ENCODE measurements around the gene UGT1A1. TPM values are rescaled to one million over a fixed set of nuclear protein-coding genes. Genes with fewer than 3 reads are reported as not detected.

UGT1A1 gene
- total RNA-seq, 4 donors from 2014 or later, result 0.94 TPM; not detected in 3

DNA sequence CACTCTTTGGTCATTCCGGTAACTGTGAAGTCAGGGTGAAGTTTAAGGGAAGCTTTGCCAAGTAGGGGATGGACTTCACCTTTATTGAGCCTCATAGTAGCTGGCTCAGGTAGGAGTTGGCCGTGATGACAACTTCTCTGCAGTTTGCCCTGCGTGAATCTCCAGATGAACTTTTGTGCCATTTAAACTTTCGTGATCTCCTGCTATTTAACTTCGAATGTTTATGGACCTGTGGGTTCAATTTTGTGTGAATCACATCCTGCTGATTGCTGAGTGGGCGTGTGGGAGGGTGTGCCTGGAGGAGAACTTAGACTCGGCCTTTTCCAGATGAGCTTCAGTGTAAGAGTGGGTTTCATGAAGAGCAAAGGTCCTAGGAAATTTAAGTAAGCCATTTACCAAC, 4.2 kb downstream of the UGT1A1 start:
- ATAC-seq, result no peak
- Histone ChIP-seq H3K27ac (no peak overlapping the region), H3K27me3 (peaks cover 22% of the 10 kb centered on the region), H3K4me1 (no peaks in the 10 kb centered on the region), H3K36me3 (no peaks in the 10 kb centered on the region), H3K9me3 (no peaks in the 10 kb centered on the region), H3K4me3 (no peak overlapping the region)
- WGBS, 2 donors (ENCODE audit: low coverage in 1 of 2), result 68 to 70% methylated on average over 2 to 7 of the region's 7 CpGs
- no peak for TF ChIP-seq EP300 (IDR thresholded peaks at IDR 0.05)
- TF ChIP-seq, protein P1, sequence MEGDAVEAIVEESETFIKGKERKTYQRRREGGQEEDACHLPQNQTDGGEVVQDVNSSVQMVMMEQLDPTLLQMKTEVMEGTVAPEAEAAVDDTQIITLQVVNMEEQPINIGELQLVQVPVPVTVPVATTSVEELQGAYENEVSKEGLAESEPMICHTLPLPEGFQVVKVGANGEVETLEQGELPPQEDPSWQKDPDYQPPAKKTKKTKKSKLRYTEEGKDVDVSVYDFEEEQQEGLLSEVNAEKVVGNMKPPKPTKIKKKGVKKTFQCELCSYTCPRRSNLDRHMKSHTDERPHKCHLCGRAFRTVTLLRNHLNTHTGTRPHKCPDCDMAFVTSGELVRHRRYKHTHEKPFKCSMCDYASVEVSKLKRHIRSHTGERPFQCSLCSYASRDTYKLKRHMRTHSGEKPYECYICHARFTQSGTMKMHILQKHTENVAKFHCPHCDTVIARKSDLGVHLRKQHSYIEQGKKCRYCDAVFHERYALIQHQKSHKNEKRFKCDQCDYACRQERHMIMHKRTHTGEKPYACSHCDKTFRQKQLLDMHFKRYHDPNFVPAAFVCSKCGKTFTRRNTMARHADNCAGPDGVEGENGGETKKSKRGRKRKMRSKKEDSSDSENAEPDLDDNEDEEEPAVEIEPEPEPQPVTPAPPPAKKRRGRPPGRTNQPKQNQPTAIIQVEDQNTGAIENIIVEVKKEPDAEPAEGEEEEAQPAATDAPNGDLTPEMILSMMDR (IDR thresholded peaks at IDR 0.05), result no peak

DNA sequence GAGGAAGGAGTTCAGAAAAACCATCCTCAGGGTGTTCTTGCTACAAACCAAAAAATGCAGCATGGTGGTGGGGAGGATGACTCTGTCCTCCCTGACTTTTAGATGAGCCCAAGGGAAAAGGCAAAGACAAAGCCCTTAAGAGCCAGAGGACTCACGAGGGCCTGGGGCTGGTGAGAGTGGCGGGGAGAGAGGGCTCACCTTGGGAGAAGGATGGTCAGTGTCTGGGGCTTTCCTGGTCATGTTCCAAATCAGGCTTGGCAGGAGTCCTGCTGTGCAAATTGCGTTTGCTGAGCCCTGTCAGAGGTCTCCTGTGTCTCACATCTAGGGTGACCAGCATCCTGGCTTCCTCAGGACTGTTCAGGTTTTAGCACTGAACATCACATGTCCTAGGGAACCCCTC, 4.7 kb downstream of the UGT1A1 start:
- no peak for ATAC-seq
- WGBS, 2 donors (ENCODE audit: low coverage in 1 of 2), result 75% methylated on average over 2 of the region's 3 CpGs; no CpG with 5 or more reads in 1 of the 2 donors
- H3K36me3 ChIP-seq, result no peaks in the 10 kb centered on the region
- H3K4me3 ChIP-seq, result no peak overlapping the region
- TF ChIP-seq POLR2A (IDR thresholded peaks at IDR 0.05) (no peak), EP300 (IDR thresholded peaks at IDR 0.05) (no peak), POLR2AphosphoS5 (IDR thresholded peaks at IDR 0.05) (no peak)
- H3K4me1 ChIP-seq, result no peaks in the 10 kb centered on the region
- H3K27ac ChIP-seq, result no peak overlapping the region
- H3K9me3 ChIP-seq, result no peaks in the 10 kb centered on the region
- peaks cover 22% of the 10 kb centered on the region for H3K27me3 ChIP-seq

DNA sequence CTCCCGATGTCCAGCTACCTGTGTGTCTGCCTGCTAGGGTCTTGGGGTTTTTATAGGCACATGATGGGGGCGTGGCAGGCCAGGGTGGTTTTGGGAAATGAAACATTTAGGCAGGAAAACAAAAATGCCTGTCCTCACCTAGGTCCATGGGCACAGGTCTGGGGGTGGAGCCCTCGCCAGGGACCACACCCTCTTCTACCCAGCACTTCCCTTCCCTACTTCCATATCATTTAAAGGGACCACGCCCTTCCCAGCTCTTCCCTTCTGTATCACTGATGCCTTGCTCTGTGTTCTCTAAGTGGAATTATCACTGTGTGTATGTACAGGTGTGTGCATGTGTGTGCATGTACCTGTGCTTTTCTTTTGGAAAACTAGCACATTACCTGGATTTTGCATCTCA, 6.3 kb downstream of the UGT1A1 start:
- Histone ChIP-seq H3K4me1 (no peaks in the 10 kb centered on the region), H3K27me3 (peaks cover 22% of the 10 kb centered on the region), H3K4me3 (no peak overlapping the region), H3K27ac (no peak overlapping the region), H3K9me3 (no peaks in the 10 kb centered on the region), H3K36me3 (no peaks in the 10 kb centered on the region)
- 35% methylated on average over 2 of the region's 4 CpGs; no CpG with 5 or more reads in 1 of the 2 donors for WGBS, 2 donors (ENCODE audit: low coverage in 1 of 2)
- no peak for ATAC-seq
- TF ChIP-seq EP300 (IDR thresholded peaks at IDR 0.05) (no peak), POLR2AphosphoS5 (IDR thresholded peaks at IDR 0.05) (no peak)

DNA sequence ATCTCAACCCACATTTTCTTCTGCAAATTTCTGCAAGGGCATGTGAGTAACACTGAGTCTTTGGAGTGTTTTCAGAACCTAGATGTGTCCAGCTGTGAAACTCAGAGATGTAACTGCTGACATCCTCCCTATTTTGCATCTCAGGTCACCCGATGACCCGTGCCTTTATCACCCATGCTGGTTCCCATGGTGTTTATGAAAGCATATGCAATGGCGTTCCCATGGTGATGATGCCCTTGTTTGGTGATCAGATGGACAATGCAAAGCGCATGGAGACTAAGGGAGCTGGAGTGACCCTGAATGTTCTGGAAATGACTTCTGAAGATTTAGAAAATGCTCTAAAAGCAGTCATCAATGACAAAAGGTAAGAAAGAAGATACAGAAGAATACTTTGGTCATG, 8.0 kb downstream of the UGT1A1 start:
- H3K4me1 ChIP-seq, result no peaks in the 10 kb centered on the region
- peaks cover 22% of the 10 kb centered on the region for H3K27me3 ChIP-seq
- H3K9me3 ChIP-seq, result no peaks in the 10 kb centered on the region
- TF ChIP-seq EP300 (IDR thresholded peaks at IDR 0.05) (no peak), POLR2AphosphoS5 (IDR thresholded peaks at IDR 0.05) (no peak), POLR2A (IDR thresholded peaks at IDR 0.05) (no peak)
- TF ChIP-seq, protein P1 (IDR thresholded peaks at IDR 0.05), result no peak
- no peaks in the 10 kb centered on the region for H3K36me3 ChIP-seq
- H3K27ac ChIP-seq, result no peak overlapping the region
- 60 to 84% methylated on average over 2 to 3 of the region's 4 CpGs for WGBS, 2 donors (ENCODE audit: low coverage in 1 of 2)
- ATAC-seq, result no peak
- no peak overlapping the region for H3K4me3 ChIP-seq

DNA sequence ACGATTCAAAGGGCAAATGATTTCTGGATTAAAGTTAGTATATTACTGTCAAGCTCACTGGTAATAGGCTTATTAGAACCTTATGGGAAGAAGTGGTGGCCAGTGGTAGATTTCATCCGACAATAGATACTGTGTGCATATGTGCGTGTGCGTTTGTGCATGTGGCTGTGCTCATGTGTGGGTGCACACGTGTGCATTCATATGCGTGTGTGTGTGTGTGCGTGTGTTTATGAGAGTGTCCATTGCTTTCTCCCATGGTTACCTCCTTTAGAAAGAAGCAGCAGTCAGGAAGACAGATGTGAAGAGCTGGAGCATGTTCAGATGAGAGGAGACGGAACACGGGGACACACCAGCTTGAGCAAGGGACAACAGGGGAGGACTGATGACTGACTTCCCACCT, 9.2 kb downstream of the UGT1A1 start:
- ATAC-seq, result no peak
- TF ChIP-seq, protein P1 (IDR thresholded peaks at IDR 0.05), result no peak
- TF ChIP-seq POLR2AphosphoS5 (IDR thresholded peaks at IDR 0.05) (no peak), POLR2A (IDR thresholded peaks at IDR 0.05) (no peak), EP300 (IDR thresholded peaks at IDR 0.05) (no peak)
- Histone ChIP-seq H3K9me3 (no peaks in the 10 kb centered on the region), H3K36me3 (no peaks in the 10 kb centered on the region), H3K4me1 (no peaks in the 10 kb centered on the region), H3K27me3 (peaks cover 20% of the 10 kb centered on the region), H3K4me3 (no peak overlapping the region), H3K27ac (no peak overlapping the region)
- 87 to 91% methylated on average over 9 of the region's 9 CpGs for WGBS, 2 donors (ENCODE audit: low coverage in 1 of 2)

DNA sequence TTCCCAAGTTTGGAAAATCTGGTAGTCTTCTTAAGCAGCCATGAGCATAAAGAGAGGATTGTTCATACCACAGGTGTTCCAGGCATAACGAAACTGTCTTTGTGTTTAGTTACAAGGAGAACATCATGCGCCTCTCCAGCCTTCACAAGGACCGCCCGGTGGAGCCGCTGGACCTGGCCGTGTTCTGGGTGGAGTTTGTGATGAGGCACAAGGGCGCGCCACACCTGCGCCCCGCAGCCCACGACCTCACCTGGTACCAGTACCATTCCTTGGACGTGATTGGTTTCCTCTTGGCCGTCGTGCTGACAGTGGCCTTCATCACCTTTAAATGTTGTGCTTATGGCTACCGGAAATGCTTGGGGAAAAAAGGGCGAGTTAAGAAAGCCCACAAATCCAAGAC, 12.1 kb downstream of the UGT1A1 start:
- WGBS, 2 donors (ENCODE audit: low coverage in 1 of 2), result 50 to 69% methylated on average over 1 to 2 of the region's 16 CpGs
- Histone ChIP-seq H3K9me3 (peaks cover 0 to 15% (median 0%) of the 10 kb centered on the region in 3 donors), H3K4me1 (no peaks in the 10 kb centered on the region), H3K36me3 (no peaks in the 10 kb centered on the region), H3K27ac (no peak overlapping the region), H3K27me3 (peaks cover 13% of the 10 kb centered on the region), H3K4me3 (no peak overlapping the region)
- no peak for ATAC-seq
- no peak for TF ChIP-seq POLR2AphosphoS5 (IDR thresholded peaks at IDR 0.05)

Measured in gastroesophageal sphincter (tissue), 4 donors.